Measurements from ENCODE around the gene ARMS2. TPM values are rescaled to one million over a fixed set of nuclear protein-coding genes. Genes with fewer than 3 reads are reported as not detected.
A peak's percentile ranks its signal among the peaks of the same experiment; 100 is the strongest.

Gene ARMS2
- total and polyA plus RNA-seq, 12 donors: 0.33 to 1.3 (median 0.94) TPM; not detected in 8

GRCh38 chr10:122492006-122492405, 37.6 kb downstream of the ARMS2 start:
- no peaks in the 10 kb centered on the region for H3K27me3 ChIP-seq
- intact Hi-C loops (cut with DNase I): no loop called here
- H3K36me3 ChIP-seq: peaks cover 0 to 53% (median 0%) of the 10 kb centered on the region in 9 donors
- H3K4me1 ChIP-seq: peaks cover 0 to 74% (median 44%) of the 10 kb centered on the region in 9 donors
- H3K27ac ChIP-seq: no peak overlapping the region
- 94 to 96% methylated on average over 9 of the region's 9 CpGs for WGBS, 2 donors
- ATAC-seq: no peak
- no peaks in the 10 kb centered on the region for H3K9me3 ChIP-seq
- H3K4me3 ChIP-seq: no peak overlapping the region
- no peak for DNase-seq
- TF ChIP-seq CTCF (IDR thresholded peaks at IDR 0.05): no peak

DNA sequence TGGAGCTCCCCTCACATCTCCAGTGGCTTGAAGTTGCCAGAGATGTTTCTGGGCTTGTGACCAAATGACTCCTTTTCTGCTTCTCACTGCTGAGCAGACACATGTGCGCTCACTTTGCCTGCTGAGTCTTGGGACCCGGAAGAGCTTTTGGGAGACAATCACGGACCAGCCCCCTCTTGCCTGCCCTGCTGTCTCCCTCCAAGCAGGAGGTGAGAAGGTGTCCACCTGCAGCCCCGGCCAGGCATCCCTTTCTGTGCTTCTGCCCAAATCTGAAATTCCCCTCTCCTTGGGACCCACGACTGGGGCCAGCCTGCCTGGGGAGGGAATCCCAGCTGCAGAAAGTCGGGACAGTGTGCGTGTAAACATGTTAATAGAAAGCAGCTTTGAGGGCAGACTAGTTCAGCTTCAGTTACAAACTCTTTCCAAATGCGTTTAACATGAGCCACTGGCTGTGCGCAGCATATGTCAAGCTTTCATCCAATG, 38.6 kb downstream of the ARMS2 start:
- Histone ChIP-seq H3K9me3 (no peaks in the 10 kb centered on the region), H3K4me1 (peaks cover 0 to 66% (median 34%) of the 10 kb centered on the region in 9 donors), H3K27ac (peak overlapping the region in 4 of 10 donors; percentile 22 to 60 (median 45)), H3K4me3 (no peak overlapping the region), H3K36me3 (peaks cover 0 to 53% (median 0%) of the 10 kb centered on the region in 9 donors), H3K27me3 (no peaks in the 10 kb centered on the region)
- 74% methylated on average over 9 of the region's 9 CpGs for WGBS, 2 donors
- intact Hi-C loops (cut with DNase I): no loop called here
- peak; percentile 26 to 64 (median 54) for ATAC-seq
- DNase-seq: peak in 1 of 2 donors; percentile 31
- TF ChIP-seq CTCF (IDR thresholded peaks at IDR 0.05): no peak

- H3K9me3 ChIP-seq: no peaks in the 10 kb centered on the region
- WGBS, 2 donors: 89% methylated on average over 4 of the region's 4 CpGs
Observed at GRCh38 chr10:122493761-122494160, 39.3 kb downstream of the ARMS2 start.

GRCh38 chr10:122494173-122494820, 39.8 kb downstream of the ARMS2 start:
- H3K36me3 ChIP-seq: peaks cover 0 to 50% (median 0%) of the 10 kb centered on the region in 9 donors
- DNase-seq (no peak), ATAC-seq (no peak)
- H3K4me3 ChIP-seq: no peak overlapping the region
- peak overlapping the region in 3 of 10 donors; percentile 18 to 47 (median 43) for H3K27ac ChIP-seq
- intact Hi-C loops (cut with DNase I): no loop called here
- 86 to 90% methylated on average over 20 of the region's 20 CpGs for WGBS, 2 donors
- H3K9me3 ChIP-seq: no peaks in the 10 kb centered on the region
- peaks cover 6 to 66% (median 40%) of the 10 kb centered on the region in 9 donors for H3K4me1 ChIP-seq
- TF ChIP-seq CTCF (IDR thresholded peaks at IDR 0.05): no peak
- no peaks in the 10 kb centered on the region for H3K27me3 ChIP-seq

More at GRCh38 chr10:122493761-122494160, 39.3 kb downstream of the ARMS2 start:
- H3K4me1 ChIP-seq: peaks cover 2 to 66% (median 35%) of the 10 kb centered on the region in 9 donors
- peaks cover 0 to 53% (median 0%) of the 10 kb centered on the region in 9 donors for H3K36me3 ChIP-seq
- ATAC-seq: peak in 1 of 8 donors; percentile 28
- no peaks in the 10 kb centered on the region for H3K27me3 ChIP-seq
- no peak overlapping the region for H3K4me3 ChIP-seq
- intact Hi-C loops (cut with DNase I): no loop called here
- H3K27ac ChIP-seq: peak overlapping the region in 2 of 10 donors; percentile 22 to 47
- TF ChIP-seq CTCF (IDR thresholded peaks at IDR 0.05): no peak
- DNase-seq: no peak
